ENCODE measurements around the gene SLC39A11. TPM values are rescaled to one million over a fixed set of nuclear protein-coding genes. Genes with fewer than 3 reads are reported as not detected.

Gene SLC39A11
- total RNA-seq, 2 experiments from 2014 or later = 9.7 to 12.2 TPM

DNA sequence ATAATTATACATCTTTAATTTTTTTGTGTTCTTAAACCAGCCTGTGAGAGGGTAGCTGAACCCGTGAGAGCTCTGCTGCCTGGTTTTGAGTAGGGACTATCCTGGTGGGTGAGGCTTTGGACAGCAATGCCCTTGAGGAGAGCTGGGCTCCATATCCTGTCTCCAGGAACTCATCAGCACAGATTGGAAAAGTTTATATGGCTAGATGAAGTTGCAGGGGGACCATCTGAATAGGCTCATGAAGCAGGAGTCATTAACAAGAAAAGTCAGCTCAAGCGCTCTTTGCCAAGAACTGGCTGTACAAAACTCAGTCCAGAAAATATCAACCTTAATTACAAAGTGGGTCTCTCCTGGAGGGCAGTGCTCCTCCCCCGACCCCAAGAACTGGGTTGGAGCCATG, 38.5 kb upstream of the SLC39A11 start:
- H3K27ac ChIP-seq (ENCODE audit: low read depth in 1 of 2, low read length in 2 of 2) = no peak overlapping the region
- Mint-ChIP-seq H3K4me1 (ENCODE audit: low read depth) (no peaks in the 10 kb centered on the region), H3K36me3 (ENCODE audit: low read depth) (no peaks in the 10 kb centered on the region), H3K4me3 (no peak overlapping the region), H3K27ac (no peak overlapping the region), H3K9me3 (no peaks in the 10 kb centered on the region), H3K27me3 (no peaks in the 10 kb centered on the region)
- DNase-seq (no peak), ATAC-seq (ENCODE audit: poor library complexity) (no peak)
- H3K36me3 ChIP-seq (ENCODE audit: insufficient read depth, low read length) = no peaks in the 10 kb centered on the region
- H3K9me3 ChIP-seq (ENCODE audit: control insufficient read depth in 1 of 2, insufficient read depth in 1 of 2, low read length in 2 of 2) = no peaks in the 10 kb centered on the region
- H3K4me3 ChIP-seq (ENCODE audit: low read length) = no peak overlapping the region
- H3K4me1 ChIP-seq (ENCODE audit: insufficient read depth, low read length) = no peaks in the 10 kb centered on the region
- ChIA-PET CTCF (no interaction called here), POLR2A (no interaction called here)
- TF ChIP-seq, protein P1, sequence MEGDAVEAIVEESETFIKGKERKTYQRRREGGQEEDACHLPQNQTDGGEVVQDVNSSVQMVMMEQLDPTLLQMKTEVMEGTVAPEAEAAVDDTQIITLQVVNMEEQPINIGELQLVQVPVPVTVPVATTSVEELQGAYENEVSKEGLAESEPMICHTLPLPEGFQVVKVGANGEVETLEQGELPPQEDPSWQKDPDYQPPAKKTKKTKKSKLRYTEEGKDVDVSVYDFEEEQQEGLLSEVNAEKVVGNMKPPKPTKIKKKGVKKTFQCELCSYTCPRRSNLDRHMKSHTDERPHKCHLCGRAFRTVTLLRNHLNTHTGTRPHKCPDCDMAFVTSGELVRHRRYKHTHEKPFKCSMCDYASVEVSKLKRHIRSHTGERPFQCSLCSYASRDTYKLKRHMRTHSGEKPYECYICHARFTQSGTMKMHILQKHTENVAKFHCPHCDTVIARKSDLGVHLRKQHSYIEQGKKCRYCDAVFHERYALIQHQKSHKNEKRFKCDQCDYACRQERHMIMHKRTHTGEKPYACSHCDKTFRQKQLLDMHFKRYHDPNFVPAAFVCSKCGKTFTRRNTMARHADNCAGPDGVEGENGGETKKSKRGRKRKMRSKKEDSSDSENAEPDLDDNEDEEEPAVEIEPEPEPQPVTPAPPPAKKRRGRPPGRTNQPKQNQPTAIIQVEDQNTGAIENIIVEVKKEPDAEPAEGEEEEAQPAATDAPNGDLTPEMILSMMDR (IDR thresholded peaks at IDR 0.05) = no peak
- intact Hi-C loops (cut with DNase I, micrococcal nuclease) = no loop called here
- H3K27me3 ChIP-seq (ENCODE audit: control insufficient read depth in 1 of 2, insufficient read depth in 2 of 2, low read length in 2 of 2) = no peaks in the 10 kb centered on the region

DNA sequence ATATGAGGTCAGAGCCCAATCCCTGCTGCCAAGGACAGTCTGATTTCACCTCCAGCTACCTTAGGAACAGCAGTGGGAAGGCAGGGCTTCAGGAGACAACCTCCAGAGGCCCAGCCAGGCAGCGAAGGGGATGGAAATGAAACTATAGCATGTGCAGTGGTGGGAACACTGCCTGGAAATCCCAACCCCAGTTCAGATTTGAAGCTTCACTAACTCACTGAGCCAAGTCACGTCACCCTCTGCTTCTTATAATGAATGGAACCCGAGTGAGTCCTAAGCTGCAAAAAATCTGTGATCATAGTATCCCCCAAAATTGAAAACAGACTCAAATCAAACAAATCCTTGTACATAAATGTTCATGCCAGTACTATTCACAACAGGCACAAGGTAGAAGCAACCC, 36.0 kb upstream of the SLC39A11 start:
- intact Hi-C loops (cut with DNase I, micrococcal nuclease) = no loop called here
- no peaks in the 10 kb centered on the region for H3K36me3 Mint-ChIP-seq (ENCODE audit: low read depth)
- no peaks in the 10 kb centered on the region for H3K9me3 Mint-ChIP-seq
- Histone ChIP-seq H3K4me1 (ENCODE audit: insufficient read depth, low read length) (no peaks in the 10 kb centered on the region), H3K27ac (ENCODE audit: low read depth in 1 of 2, low read length in 2 of 2) (no peak overlapping the region), H3K36me3 (ENCODE audit: insufficient read depth, low read length) (no peaks in the 10 kb centered on the region), H3K9me3 (ENCODE audit: control insufficient read depth in 1 of 2, insufficient read depth in 1 of 2, low read length in 2 of 2) (no peaks in the 10 kb centered on the region), H3K27me3 (ENCODE audit: control insufficient read depth in 1 of 2, insufficient read depth in 2 of 2, low read length in 2 of 2) (no peaks in the 10 kb centered on the region), H3K4me3 (ENCODE audit: low read length) (no peak overlapping the region)
- DNase-seq = no peak
- TF ChIP-seq, protein P1 (IDR thresholded peaks at IDR 0.05) = no peak
- no peaks in the 10 kb centered on the region for H3K27me3 Mint-ChIP-seq
- POLR2A ChIA-PET = no interaction called here
- no peak for ATAC-seq (ENCODE audit: poor library complexity)
- no peak overlapping the region for H3K4me3 Mint-ChIP-seq
- H3K27ac Mint-ChIP-seq = no peak overlapping the region
- CTCF ChIA-PET = no interaction called here
- no peaks in the 10 kb centered on the region for H3K4me1 Mint-ChIP-seq (ENCODE audit: low read depth)

DNA sequence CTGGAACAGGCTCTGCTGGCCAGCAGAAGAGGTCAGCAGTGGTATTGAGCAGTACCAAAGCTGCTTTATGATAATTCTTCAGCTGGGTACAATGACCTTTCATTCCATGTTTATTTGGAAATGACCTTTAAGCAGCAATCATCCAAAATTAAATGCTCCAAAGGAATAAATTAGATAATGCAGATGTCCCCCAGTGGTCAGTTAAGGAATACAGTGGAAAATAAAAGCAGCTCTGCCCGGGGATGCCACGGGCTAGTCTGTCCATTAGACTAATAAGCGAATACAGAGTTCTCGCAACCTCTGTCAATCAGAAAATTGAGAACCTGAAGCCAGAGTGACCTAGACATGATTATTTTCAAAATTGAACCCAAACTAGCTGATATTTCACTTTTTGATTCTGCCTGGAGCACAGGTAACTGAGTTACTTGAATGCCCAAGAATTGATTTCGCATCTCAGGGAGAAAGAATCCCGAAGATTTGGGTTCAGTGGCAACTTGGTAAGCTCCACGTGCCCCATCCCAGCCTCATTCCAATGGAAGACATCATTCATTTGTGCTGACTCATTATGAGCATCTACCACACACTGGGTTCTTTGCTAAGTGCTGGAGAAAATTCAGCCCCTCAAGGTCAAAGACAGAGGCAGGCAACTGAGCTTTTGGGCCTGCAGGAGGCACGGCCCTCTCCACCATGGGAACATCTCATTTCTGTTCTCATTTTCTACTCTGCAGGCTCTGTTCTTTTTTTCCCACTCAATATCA, 34.4 kb upstream of the SLC39A11 start:
- DNase-seq (no peak), ATAC-seq (ENCODE audit: poor library complexity) (no peak)
- no peak overlapping the region for H3K27ac ChIP-seq (ENCODE audit: low read depth in 1 of 2, low read length in 2 of 2)
- CTCF ChIA-PET = no interaction called here
- H3K4me1 Mint-ChIP-seq (ENCODE audit: low read depth) = no peaks in the 10 kb centered on the region
- H3K27me3 ChIP-seq (ENCODE audit: control insufficient read depth in 1 of 2, insufficient read depth in 2 of 2, low read length in 2 of 2) = no peaks in the 10 kb centered on the region
- H3K36me3 ChIP-seq (ENCODE audit: insufficient read depth, low read length) = no peaks in the 10 kb centered on the region
- H3K27me3 Mint-ChIP-seq = no peaks in the 10 kb centered on the region
- no peak overlapping the region for H3K4me3 ChIP-seq (ENCODE audit: low read length)
- H3K4me3 Mint-ChIP-seq = no peak overlapping the region
- no peaks in the 10 kb centered on the region for H3K9me3 Mint-ChIP-seq
- H3K4me1 ChIP-seq (ENCODE audit: insufficient read depth, low read length) = no peaks in the 10 kb centered on the region
- intact Hi-C loops (cut with DNase I, micrococcal nuclease) = no loop called here
- H3K9me3 ChIP-seq (ENCODE audit: control insufficient read depth in 1 of 2, insufficient read depth in 1 of 2, low read length in 2 of 2) = no peaks in the 10 kb centered on the region
- TF ChIP-seq, protein P1 (IDR thresholded peaks at IDR 0.05) = no peak
- no peak overlapping the region for H3K27ac Mint-ChIP-seq
- POLR2A ChIA-PET = no interaction called here
- H3K36me3 Mint-ChIP-seq (ENCODE audit: low read depth) = no peaks in the 10 kb centered on the region
